Measurements from ENCODE around the gene TCP10L. TPM values are rescaled to one million over a fixed set of nuclear protein-coding genes. Genes with fewer than 3 reads are reported as not detected.
"Not testable (repeated sequence)": the region's sequence is repeated elsewhere in the genome, so short reads cannot be mapped to it uniquely, and the experiment has no call there.

TCP10L gene
- total RNA-seq, 1 donor from 2014 or later = 1.1 TPM

DNA sequence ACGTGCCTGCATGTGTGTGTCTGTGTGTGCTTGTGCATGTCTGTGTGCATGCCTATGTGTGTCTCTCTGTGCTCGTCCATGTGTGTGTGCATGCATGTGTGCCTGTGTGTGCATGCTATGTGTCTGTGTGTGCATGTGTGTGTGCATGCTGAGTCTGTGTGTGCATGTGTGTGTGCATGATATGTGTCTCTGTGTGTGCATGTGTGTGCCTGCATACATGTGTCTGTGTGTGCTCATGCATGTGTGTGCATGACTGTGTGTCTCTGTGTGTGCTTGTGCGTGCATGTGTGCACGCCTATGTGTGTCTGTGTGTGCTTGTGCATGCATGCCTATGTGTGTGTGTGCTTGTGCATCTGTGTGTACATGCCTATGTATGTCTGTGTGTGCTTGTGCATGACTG lies 52.3 kb downstream of the TCP10L start:
- DNase-seq (ENCODE audit: low read depth) = no peak
- TF ChIP-seq CTCF (IDR thresholded peaks at IDR 0.05; ENCODE audit: insufficient read depth, low read length, poor library complexity, severe bottlenecking) = no peak
- Histone ChIP-seq H3K36me3 (ENCODE audit: control insufficient read depth, insufficient read depth, low read length) (no peaks in the 10 kb centered on the region), H3K4me3 (ENCODE audit: low read depth, low read length) (no peak overlapping the region), H3K27me3 (ENCODE audit: control insufficient read depth, insufficient read depth, low read length) (no peaks in the 10 kb centered on the region)

DNA sequence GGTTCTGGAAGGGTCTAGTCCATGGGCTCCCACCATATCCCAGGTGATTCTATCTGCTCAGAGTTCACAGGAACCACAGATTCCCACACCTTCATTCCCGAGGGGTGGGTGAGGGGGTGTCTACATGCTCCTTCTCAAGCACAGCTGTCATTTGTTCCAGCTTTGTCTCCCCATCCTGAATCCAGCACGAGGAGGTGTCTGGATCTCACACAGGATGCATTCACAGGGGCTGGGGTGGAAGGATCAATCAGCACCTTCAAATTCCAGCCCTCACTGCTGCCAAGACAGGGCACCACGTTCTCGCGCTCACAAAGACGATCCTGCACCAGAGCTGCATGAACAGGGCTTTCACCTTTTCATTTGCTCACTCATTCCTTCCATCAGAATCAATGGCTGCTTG lies 52.7 kb downstream of the TCP10L start:
- DNase-seq (ENCODE audit: low read depth) = no peak
- no peak overlapping the region for H3K4me3 ChIP-seq (ENCODE audit: low read depth, low read length)
- no peak for TF ChIP-seq CTCF (IDR thresholded peaks at IDR 0.05; ENCODE audit: insufficient read depth, low read length, poor library complexity, severe bottlenecking)
- no peaks in the 10 kb centered on the region for H3K27me3 ChIP-seq (ENCODE audit: control insufficient read depth, insufficient read depth, low read length)
- H3K36me3 ChIP-seq (ENCODE audit: control insufficient read depth, insufficient read depth, low read length) = no peaks in the 10 kb centered on the region

DNA sequence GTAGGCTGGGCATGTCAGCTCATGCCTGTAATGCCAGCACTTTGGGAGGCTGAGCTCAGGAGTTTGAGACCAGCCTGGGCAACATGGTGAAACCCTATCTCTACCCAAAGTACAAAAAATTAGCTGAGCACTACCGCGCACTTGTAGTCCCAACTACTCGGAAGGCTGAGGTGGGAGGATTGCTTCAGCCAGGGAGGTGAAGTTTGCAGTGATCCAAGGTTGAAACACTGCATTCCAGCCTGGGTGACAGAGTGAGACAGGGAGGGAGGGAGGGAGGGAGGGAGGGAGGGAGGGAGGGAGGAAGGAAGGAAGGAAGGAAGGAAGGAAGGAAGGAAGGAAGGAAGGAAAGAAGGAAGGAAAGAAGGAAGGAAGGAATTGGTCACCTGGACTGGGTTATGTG lies 53.8 kb downstream of the TCP10L start:
- not testable (repeated sequence) for H3K36me3 ChIP-seq (ENCODE audit: control insufficient read depth, insufficient read depth, low read length); DNase-seq (ENCODE audit: low read depth); H3K27me3 ChIP-seq (ENCODE audit: control insufficient read depth, insufficient read depth, low read length); H3K4me3 ChIP-seq (ENCODE audit: low read depth, low read length)

DNA sequence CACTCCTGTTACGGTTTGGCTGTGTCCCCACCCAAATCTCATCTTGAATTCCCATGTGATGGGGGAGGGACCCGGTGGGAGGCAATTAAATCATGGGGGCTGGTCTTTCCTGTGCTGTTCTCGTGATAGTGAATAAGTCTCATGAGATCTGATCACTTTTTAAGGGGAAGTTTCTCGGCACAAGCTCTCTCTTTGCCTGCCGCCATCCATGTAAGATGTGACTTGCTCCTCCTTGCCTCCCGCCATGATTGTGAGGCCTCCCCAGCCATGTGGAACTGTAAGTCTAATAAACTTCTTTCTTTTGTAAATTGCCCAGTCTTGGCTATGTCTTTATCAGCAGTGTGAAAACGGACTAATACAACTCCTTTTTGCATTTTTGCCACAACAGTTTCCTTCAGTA lies 54.5 kb downstream of the TCP10L start:
- H3K27me3 ChIP-seq (ENCODE audit: control insufficient read depth, insufficient read depth, low read length); H3K4me3 ChIP-seq (ENCODE audit: low read depth, low read length); DNase-seq (ENCODE audit: low read depth); H3K36me3 ChIP-seq (ENCODE audit: control insufficient read depth, insufficient read depth, low read length): not testable (repeated sequence)

DNA sequence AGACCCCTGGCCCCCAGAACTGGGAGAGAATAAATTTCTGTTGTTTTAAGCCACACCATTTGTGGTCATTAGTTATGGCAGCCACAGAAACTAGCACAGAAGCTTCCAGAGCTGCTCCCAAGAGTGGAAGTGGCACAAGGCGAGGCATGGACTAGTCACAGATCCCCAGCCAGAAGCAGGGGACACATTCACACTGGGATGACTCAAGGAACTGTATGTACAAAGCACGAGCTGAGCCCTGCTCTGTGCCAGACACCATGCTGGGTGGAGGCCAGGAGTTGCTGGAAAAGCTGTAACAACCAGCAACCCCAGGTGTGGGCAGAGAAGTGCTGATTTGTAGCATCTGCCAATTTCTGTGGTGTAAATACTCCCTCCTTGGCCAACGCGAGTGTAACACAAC lies 55.6 kb downstream of the TCP10L start:
- no peak for DNase-seq (ENCODE audit: low read depth)
- Histone ChIP-seq H3K4me3 (ENCODE audit: low read depth, low read length) (no peak overlapping the region), H3K36me3 (ENCODE audit: control insufficient read depth, insufficient read depth, low read length) (no peaks in the 10 kb centered on the region), H3K27me3 (ENCODE audit: control insufficient read depth, insufficient read depth, low read length) (no peaks in the 10 kb centered on the region)
- TF ChIP-seq CTCF (IDR thresholded peaks at IDR 0.05; ENCODE audit: insufficient read depth, low read length, poor library complexity, severe bottlenecking) = no peak

- no peak for DNase-seq (ENCODE audit: low read depth)
- Histone ChIP-seq H3K27me3 (ENCODE audit: control insufficient read depth, insufficient read depth, low read length) (no peaks in the 10 kb centered on the region), H3K4me3 (ENCODE audit: low read depth, low read length) (no peak overlapping the region), H3K36me3 (ENCODE audit: control insufficient read depth, insufficient read depth, low read length) (no peaks in the 10 kb centered on the region)
- TF ChIP-seq CTCF (IDR thresholded peaks at IDR 0.05; ENCODE audit: insufficient read depth, low read length, poor library complexity, severe bottlenecking) = no peak
Observed at GRCh38 chr21:32525282-32525681, 60.0 kb downstream of the TCP10L start.

- Histone ChIP-seq H3K36me3 (ENCODE audit: control insufficient read depth, insufficient read depth, low read length) (no peaks in the 10 kb centered on the region), H3K4me3 (ENCODE audit: low read depth, low read length) (no peak overlapping the region), H3K27me3 (ENCODE audit: control insufficient read depth, insufficient read depth, low read length) (no peaks in the 10 kb centered on the region)
- no peak for TF ChIP-seq CTCF (IDR thresholded peaks at IDR 0.05; ENCODE audit: insufficient read depth, low read length, poor library complexity, severe bottlenecking)
- DNase-seq (ENCODE audit: low read depth) = peak; percentile 63
Observed at GRCh38 chr21:32523988-32524719, 61.2 kb downstream of the TCP10L start.
